GM19328 (cell line): ENCODE data around the gene CDH12.
"Not testable (repeated sequence)": the region's sequence is repeated elsewhere in the genome, so short reads cannot be mapped to it uniquely, and the experiment has no call there.

ENCODE experiments used
- ATAC-seq: cut with Tn5 transposase; IDR thresholded peaks from one replicate; pipeline ENCODE4 v1.9.1; 2021; ENCODE audit warnings: mild to moderate bottlenecking, moderate library complexity; ENCODE audit not compliant: unreplicated experiment

CDH12 gene

DNA sequence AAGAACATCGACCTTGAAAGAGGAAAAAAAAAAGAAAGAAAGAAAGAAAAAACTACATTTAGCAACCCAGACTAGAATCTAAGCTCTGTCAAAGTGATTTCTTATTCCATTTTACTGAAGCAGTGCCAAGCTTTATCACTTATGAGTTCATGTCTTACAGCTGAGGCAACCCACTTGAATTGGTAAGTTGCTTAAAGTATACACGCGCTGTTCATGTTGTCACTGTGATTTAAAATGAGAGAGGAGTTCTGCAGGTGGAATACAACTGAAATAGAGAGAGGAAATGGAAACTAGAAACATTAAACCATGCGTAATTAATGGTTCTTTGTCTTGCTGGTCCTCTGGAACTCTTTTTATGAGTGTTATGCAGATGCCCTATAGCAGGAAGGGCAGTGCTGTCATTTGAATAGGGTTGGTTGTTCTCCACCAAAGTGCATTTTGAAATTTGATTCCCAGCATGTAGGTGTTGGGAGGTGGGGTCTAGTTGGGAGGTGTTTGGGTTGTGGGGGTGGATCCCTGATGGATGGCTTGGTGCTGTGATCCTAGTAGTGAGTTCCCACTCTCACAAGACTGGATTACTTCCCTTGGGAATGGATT, 665.4 kb downstream of the CDH12 start:
- ATAC-seq = not testable (repeated sequence)

GRCh38 chr5:22169226-22169625, 683.9 kb downstream of the CDH12 start:
- ATAC-seq = not testable (repeated sequence)

GRCh38 chr5:22168704-22169103, 684.4 kb downstream of the CDH12 start:
- not testable (repeated sequence) for ATAC-seq

GRCh38 chr5:22165931-22166330, 687.2 kb downstream of the CDH12 start:
- ATAC-seq = not testable (repeated sequence)

DNA sequence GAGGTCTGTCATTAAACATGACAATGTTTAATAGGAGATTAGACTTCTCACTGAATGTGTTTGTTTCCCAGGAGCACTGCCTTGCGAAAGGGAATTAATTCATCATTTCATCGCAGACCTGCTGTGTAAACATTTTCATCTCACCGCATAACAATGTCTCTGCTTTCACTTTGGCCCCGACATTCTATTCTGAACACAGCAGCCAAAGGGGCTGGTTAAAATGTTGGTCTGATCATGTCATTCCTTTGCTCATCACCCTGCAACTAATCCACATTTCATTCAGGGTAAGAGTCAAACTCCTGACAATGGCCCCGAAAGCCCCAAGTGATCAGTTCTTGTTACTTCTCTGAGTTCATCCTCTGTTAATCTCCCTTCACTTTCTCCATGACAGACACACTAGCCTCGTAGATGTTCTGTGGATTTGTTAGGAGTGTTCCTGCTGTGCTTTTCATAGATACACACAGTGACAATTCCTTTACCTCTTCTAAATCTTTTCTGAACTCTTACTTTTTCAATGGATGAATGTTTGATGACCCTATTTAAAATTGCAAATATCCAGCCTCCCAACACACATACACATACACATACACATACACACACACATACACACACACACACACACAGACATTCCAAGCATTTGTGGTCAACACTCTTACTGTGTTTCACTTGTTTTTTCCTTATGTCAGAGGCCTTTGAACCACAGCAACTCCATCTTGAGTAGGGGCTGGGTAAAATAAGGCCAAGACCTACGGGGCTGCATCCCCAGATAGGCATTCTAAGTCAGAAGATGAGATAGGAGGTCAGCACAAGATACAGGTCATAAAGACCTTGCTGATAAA, 688.0 kb downstream of the CDH12 start:
- ATAC-seq = not testable (repeated sequence)

DNA sequence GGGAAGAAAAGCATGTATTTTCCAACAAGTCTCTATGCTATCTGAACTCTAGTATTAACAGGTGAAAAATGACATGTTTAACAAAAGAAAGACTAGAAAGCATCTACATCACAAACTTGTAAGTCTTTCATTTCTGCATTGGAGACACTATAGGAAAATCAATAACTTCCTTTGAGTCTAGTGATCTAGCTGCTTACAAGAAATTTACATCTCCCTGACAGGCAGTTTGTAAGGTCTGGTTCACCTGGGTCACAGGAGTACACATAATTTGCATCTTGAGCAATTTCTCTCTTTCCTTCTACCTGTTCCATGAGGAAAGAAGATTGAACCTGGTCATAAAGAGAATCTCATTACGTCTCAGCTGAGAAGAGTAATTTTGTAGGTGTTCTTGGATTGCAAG, 696.2 kb downstream of the CDH12 start:
- not testable (repeated sequence) for ATAC-seq

GRCh38 chr5:22154779-22155178, 698.4 kb downstream of the CDH12 start:
- ATAC-seq = not testable (repeated sequence)

GRCh38 chr5:22151801-22152200, 701.3 kb downstream of the CDH12 start:
- not testable (repeated sequence) for ATAC-seq

DNA sequence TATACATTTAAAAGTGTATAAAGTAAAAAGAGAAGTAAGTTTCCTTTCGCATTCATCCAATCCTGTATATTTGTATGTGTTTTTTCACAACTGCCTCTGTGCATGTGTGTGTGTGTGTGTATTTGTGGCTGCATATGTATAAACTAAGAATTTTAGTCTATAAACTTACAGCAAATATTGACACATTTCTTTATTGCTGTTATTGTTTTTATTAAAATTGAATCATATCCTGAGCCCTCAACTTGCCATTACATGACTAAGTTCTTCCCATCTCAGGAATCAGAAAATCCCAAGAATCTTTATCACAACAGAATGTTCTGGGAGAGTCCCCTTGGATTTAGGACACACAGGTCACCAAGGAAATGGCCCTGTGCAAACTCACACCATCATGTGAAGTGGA, 712.7 kb downstream of the CDH12 start:
- ATAC-seq = not testable (repeated sequence)

GRCh38 chr5:22139662-22140300, 713.4 kb downstream of the CDH12 start:
- not testable (repeated sequence) for ATAC-seq

GRCh38 chr5:22111320-22111719, 741.8 kb downstream of the CDH12 start:
- ATAC-seq = no peak

GRCh38 chr5:22109315-22109714, 743.8 kb downstream of the CDH12 start:
- ATAC-seq = no peak

GRCh38 chr5:22108545-22108944, 744.6 kb downstream of the CDH12 start:
- ATAC-seq = no peak

DNA sequence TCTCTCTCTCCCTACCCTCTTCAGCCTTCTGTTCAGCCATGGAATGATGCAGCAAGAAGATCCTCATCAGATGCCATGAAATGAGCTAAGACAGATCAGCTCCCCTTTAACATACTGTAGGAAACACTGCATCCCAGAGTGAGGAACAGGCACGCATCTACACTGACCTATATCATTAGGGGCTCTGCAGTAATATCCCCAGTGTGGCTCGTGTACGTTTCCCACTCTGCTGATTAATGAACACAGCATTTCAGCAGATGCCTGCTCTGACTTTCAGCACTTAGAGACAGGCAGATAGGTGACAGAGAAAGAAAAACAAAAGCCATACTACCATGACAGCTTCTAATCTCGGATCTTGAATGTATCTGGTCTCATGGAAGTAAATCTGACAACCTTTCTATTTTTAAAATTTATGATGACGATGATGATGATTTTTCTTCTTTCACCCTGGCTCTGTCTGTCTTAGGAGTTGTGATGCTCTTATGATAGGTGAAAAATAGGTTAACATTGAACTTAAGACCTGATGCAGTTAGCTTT, 750.3 kb downstream of the CDH12 start:
- ATAC-seq = no peak

GRCh38 chr5:22088517-22088916, 764.6 kb downstream of the CDH12 start:
- ATAC-seq = no peak

- ATAC-seq = no peak
Observed at GRCh38 chr5:22079566-22079965, 773.6 kb downstream of the CDH12 start.

GRCh38 chr5:22079002-22079401, 774.1 kb downstream of the CDH12 start:
- ATAC-seq = no peak

DNA sequence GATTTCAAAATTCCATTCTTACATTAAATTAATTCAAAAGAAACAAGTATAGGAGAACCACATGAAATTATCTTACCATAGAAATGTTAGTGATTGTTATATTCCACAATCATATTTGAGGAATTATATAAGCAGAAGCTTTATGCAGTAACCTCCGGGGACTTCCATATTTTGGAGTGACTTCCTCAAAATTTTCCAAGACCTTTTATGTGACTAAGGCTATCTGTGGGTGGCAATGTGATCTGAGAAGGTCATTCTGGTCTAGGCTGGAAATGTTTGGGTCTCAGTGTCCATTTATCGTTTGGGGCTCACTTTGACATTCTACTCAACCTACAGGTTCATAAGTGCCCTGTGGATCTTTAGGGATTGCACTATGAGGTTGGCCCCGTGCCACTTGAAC, 776.6 kb downstream of the CDH12 start:
- ATAC-seq = no peak

GRCh38 chr5:22070186-22070728, 782.9 kb downstream of the CDH12 start:
- ATAC-seq = no peak

DNA sequence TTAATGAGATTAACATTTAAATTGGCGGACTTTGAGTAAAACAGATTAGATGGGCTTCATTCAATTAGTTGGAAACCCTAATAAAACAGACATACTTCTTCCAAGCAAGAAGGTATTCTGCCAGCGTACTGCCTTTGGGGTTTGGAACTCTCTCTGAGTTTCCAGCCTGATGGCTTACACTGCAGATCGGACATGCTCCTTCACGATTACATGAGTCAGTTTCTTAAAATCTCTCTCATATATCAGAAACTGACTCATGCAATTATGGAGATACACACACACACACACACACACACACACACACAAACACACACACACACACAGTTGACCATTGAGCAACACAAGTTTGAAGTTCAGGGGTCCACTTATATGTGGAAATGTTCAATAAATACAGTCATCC, 789.4 kb downstream of the CDH12 start:
- no peak for ATAC-seq

- ATAC-seq = no peak
Observed at GRCh38 chr5:22058620-22059019, 794.5 kb downstream of the CDH12 start.
